Activated B cell treated with CpG ODN at 0.5 μM for 24 hours (primary cell): ENCODE results near the gene RXFP2. TPM values are rescaled to one million over a fixed set of nuclear protein-coding genes. Genes with fewer than 3 reads are reported as not detected.

Experiments used
- ATAC-seq: fragments of 200-7000 bp; cut with Tn5 transposase; one replicate; pipeline ENCODE4 v1.10.0; 2021; ENCODE audit warnings: low read depth, mild to moderate bottlenecking, moderate library complexity
- CTCF ChIA-PET: fragments of 350-600 bp; sonication (Branson Sonifier 250); formaldehyde crosslinking; loops from one replicate; lab custom pipeline; 2021; ENCODE audit warnings: antibody characterized with exemption; lab: Charles Lee
- POLR2A ChIA-PET: fragments of 350-600 bp; sonication (Branson Sonifier 250); formaldehyde crosslinking; loops from one replicate; lab custom pipeline; 2021; ENCODE audit warnings: antibody characterized with exemption; lab: Charles Lee
- DNase-seq: peaks from one replicate; pipeline ENCODE4 v3.0.0; 2022
- H3K27ac Mint-ChIP-seq: one replicate; pipeline ENCODE4 v1.8.0; 2020; ENCODE audit warnings: mixed read lengths
- H3K27me3 Mint-ChIP-seq: one replicate; pipeline ENCODE4 v1.8.0; 2021; ENCODE audit warnings: mixed read lengths
- H3K36me3 Mint-ChIP-seq: one replicate; pipeline ENCODE4 v1.8.0; 2021; ENCODE audit warnings: low read depth, mixed read lengths
- H3K4me1 Mint-ChIP-seq: one replicate; pipeline ENCODE4 v1.8.0; 2021; ENCODE audit warnings: mixed read lengths
- H3K4me3 Mint-ChIP-seq: one replicate; pipeline ENCODE4 v1.8.0; 2020; ENCODE audit warnings: mild to moderate bottlenecking, mixed read lengths
- H3K9me3 Mint-ChIP-seq: one replicate; pipeline ENCODE4 v1.8.0; 2020; ENCODE audit warnings: mixed read lengths
- intact Hi-C: fragments of 100-400 bp; cut with micrococcal nuclease; formaldehyde crosslinking; loops from one replicate; pipeline ENCODE4 v1.15.1; 2024
- total RNA-seq: library from RNA; stranded (reverse); gene quantifications from 2 replicates; pipeline ENCODE4 v1.2.3, GENCODE V29; 2022
- TF ChIP-seq, protein P1 (sequence below): fragments of 200-600 bp; IDR thresholded peaks from one replicate; pipeline ENCODE4 v1.8.0; 2022; ENCODE audit warnings: antibody characterized with exemption, mild to moderate bottlenecking

The RXFP2 gene
- total RNA-seq, 1 donor from 2014 or later: not detected

DNA sequence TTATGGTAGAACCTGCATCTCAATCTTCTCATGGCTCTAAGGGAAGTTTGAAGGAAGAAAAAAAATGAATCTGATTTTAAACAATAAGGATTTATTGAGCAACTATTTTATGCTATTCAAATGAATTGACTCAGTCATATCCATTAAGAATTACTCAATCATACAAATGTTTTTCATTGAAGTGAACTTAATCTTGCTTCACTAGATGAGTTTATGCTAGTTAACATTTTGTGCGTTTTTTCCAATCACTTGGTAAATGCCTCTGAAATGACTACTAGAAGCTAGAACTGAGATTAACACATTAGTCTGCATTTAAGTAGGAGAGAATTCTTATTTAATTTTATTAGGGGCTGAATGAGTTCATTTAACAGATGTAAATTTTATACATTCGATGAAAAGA is 25.2 kb downstream of the RXFP2 start:
- Mint-ChIP-seq H3K27ac (no peak overlapping the region), H3K4me3 (no peak overlapping the region), H3K4me1 (no peaks in the 10 kb centered on the region), H3K27me3 (peaks cover 3% of the 10 kb centered on the region), H3K36me3 (no peaks in the 10 kb centered on the region), H3K9me3 (no peaks in the 10 kb centered on the region)
- ATAC-seq (no peak), DNase-seq (no peak)
- intact Hi-C loops: no loop called here
- ChIA-PET CTCF (no interaction called here), POLR2A (no interaction called here)
- TF ChIP-seq, protein P1, sequence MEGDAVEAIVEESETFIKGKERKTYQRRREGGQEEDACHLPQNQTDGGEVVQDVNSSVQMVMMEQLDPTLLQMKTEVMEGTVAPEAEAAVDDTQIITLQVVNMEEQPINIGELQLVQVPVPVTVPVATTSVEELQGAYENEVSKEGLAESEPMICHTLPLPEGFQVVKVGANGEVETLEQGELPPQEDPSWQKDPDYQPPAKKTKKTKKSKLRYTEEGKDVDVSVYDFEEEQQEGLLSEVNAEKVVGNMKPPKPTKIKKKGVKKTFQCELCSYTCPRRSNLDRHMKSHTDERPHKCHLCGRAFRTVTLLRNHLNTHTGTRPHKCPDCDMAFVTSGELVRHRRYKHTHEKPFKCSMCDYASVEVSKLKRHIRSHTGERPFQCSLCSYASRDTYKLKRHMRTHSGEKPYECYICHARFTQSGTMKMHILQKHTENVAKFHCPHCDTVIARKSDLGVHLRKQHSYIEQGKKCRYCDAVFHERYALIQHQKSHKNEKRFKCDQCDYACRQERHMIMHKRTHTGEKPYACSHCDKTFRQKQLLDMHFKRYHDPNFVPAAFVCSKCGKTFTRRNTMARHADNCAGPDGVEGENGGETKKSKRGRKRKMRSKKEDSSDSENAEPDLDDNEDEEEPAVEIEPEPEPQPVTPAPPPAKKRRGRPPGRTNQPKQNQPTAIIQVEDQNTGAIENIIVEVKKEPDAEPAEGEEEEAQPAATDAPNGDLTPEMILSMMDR: no peak

DNA sequence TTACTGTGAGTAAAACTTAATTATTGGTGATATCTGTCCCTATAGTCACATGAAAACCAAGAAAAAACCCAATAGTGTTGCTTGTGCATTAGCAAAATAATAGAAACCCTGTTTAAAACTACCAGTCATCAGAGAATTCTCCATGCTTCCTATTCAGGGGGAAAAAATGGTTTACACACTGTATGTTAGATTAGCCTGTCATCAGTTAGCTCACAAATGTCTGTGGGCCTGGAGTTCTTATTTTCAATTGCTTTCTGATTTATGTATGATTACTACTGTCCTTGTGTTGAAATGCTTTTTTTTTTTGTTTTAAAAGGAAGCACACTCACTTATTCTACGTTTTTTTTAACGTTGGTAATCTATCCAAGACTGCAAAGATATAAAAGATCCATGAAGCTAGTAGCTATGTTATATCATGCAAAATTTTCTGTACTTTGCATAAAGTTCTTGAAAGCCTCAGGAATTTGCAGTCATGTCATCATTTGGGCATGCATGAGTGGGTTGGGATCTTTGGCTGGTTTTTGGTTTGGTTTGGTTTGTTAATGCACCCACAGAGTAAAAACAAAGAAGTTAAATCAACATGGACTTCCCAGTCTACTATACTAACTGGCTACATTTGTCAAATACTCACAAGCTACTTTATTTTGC is 25.9 kb downstream of the RXFP2 start:
- CTCF ChIA-PET: no interaction called here
- Mint-ChIP-seq H3K4me3 (no peak overlapping the region), H3K4me1 (no peaks in the 10 kb centered on the region), H3K36me3 (no peaks in the 10 kb centered on the region), H3K27me3 (peaks cover 3% of the 10 kb centered on the region), H3K27ac (no peak overlapping the region), H3K9me3 (no peaks in the 10 kb centered on the region)
- no peak for DNase-seq
- TF ChIP-seq, protein P1: no peak
- POLR2A ChIA-PET: no interaction called here
- no peak for ATAC-seq
- intact Hi-C loops: no loop called here

DNA sequence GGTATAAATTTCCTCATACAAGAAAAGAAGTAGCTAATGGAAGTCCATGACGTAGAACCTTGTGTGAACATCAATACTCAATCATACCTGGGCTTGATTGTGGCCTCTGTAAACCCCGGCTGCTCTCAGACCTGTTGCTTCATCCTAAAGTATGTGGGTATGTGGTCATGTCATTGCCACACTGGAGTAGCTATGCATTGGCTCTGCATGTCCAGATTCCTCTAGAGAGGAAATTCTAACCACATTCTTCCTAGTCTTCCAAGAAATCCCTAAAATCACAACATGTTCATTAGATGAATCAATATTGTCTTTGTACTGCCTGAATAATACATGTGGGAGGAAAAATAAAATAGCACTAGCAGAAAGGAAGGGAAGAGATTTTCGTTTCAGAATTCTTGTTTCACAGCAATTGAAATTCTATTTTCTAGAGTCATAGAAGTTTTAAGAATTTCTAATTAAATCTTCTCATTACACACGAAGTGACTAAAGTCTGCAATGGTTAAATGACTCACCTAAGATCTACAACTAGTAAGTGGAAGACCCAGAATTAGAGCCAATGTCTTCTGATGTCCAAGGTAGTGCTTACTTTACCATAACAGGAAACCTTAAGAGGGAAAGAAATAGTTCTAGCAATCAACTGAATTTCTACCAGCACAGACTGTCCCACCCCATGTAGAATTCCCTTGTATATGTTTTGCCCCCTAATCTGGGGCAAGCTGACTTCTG is 28.0 kb downstream of the RXFP2 start:
- TF ChIP-seq, protein P1: no peak
- intact Hi-C loops: no loop called here
- DNase-seq: no peak
- Mint-ChIP-seq H3K4me3 (no peak overlapping the region), H3K36me3 (no peaks in the 10 kb centered on the region), H3K9me3 (no peaks in the 10 kb centered on the region), H3K27ac (no peak overlapping the region), H3K4me1 (no peaks in the 10 kb centered on the region), H3K27me3 (peaks cover 3% of the 10 kb centered on the region)
- ChIA-PET POLR2A (no interaction called here), CTCF (no interaction called here)
- ATAC-seq: no peak

DNA sequence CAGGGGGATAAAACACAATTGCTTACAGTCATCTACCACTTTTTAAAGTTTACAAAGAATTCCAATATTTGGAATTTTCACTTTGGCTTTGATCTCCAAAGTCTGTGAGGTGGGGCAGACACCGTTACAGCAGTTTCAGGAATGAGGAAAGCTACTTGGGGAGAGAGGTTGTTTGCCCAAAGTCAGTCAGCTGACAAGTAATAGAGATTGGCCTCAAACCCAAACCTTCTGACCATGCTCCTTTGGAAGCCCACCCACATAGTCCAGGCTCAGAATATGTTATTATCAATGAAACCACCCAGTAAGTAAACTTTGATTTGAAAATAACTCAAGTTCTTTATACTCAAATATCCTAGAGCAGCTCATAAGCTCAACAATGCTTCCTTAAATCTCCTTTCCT is 29.0 kb downstream of the RXFP2 start:
- Mint-ChIP-seq H3K27me3 (peaks cover 3% of the 10 kb centered on the region), H3K36me3 (no peaks in the 10 kb centered on the region), H3K4me3 (no peak overlapping the region), H3K9me3 (no peaks in the 10 kb centered on the region), H3K27ac (no peak overlapping the region), H3K4me1 (peaks cover under 1% of the 10 kb centered on the region)
- ChIA-PET CTCF (no interaction called here), POLR2A (no interaction called here)
- intact Hi-C loops: no loop called here
- DNase-seq (no peak), ATAC-seq (no peak)
- TF ChIP-seq, protein P1: no peak

DNA sequence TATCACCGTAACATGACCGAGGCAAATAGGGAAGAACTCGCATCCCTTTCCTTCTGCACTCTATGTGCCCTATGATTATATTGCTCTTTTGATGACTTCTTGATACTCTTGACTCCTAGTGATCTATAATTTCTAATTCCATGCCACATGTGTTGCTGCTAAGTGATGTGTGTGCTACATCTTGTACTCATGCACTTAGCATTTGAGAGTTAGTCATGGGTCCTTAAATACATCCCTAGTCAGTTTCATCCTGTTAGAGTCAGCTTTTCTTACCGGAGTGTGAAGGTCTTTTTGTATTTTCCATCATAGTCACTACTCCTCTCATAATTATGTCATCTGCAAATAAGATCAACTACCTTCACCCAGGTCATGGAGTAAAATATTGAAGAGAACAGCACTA is 30.2 kb downstream of the RXFP2 start:
- ATAC-seq: no peak
- H3K27me3 Mint-ChIP-seq: no peaks in the 10 kb centered on the region
- no peak for DNase-seq
- POLR2A ChIA-PET: no interaction called here
- H3K9me3 Mint-ChIP-seq: no peaks in the 10 kb centered on the region
- H3K4me1 Mint-ChIP-seq: peaks cover 4% of the 10 kb centered on the region
- TF ChIP-seq, protein P1: no peak
- no peak overlapping the region for H3K27ac Mint-ChIP-seq
- no peak overlapping the region for H3K4me3 Mint-ChIP-seq
- CTCF ChIA-PET: no interaction called here
- H3K36me3 Mint-ChIP-seq: no peaks in the 10 kb centered on the region
- intact Hi-C loops: no loop called here
